Gastrocnemius medialis (tissue), 4 donors: Measurements from ENCODE around the gene POLR3A.

Experiments
- CTCF ChIP-seq, 5 experiments: fragments of 450-650 bp in 3 of 5; fragments of 200-600 bp in 2 of 5; sonication (generic) in 2 of 5; IDR thresholded peaks in 4 of 5; conservative IDR thresholded peaks in 1 of 5; 1 replicate in 4 of 5; 2 replicates in 1 of 5; pipeline ENCODE4 v1.5.1; 2016 to 2019; ENCODE audit warnings: antibody characterized with exemption in 5 of 5, mild to moderate bottlenecking in 3 of 5, moderate library complexity in 3 of 5
- POLR2A ChIP-seq, 2 donors: fragments of 450-650 bp; IDR thresholded peaks; one replicate each; pipeline ENCODE4 v1.6.1; 2017; ENCODE audit warnings: antibody characterized with exemption in 2 of 2, mild to moderate bottlenecking in 2 of 2, moderate library complexity in 2 of 2

GRCh38 chr10:77989081-77989724 is 40.1 kb downstream of the POLR3A start:
- TF ChIP-seq CTCF (IDR thresholded peaks at IDR 0.05 in 4 of 5, conservative IDR thresholded peaks at IDR 0.05 in 1 of 5) (no peak), POLR2A (IDR thresholded peaks at IDR 0.05) (peak in 1 of 2 donors; percentile 49)
